Endometrial microvascular endothelial cells (primary cell): ENCODE measurements around the gene PRKAR2A. TPM values are rescaled to one million over a fixed set of nuclear protein-coding genes. Genes with fewer than 3 reads are reported as not detected.
"Not testable (repeated sequence)": the region's sequence is repeated elsewhere in the genome, so short reads cannot be mapped to it uniquely, and the experiment has no call there.

Source experiments
- in situ Hi-C: cut with HindIII; loops from 2 replicates; pipeline ENCODE4 v1.10.0; 2017; ENCODE audit warnings: low sequenced_read_pairs, low pct_unique_long_range_greater_than_20kb; ENCODE audit errors: inconsistent ontology term
- total RNA-seq: library from RNA; depleted of rRNA; stranded (reverse); fragments of >200 nt; gene quantifications from one replicate; pipeline ENCODE4 v1.2.3, GENCODE V29; 2015; ENCODE audit errors: inconsistent ontology term

The PRKAR2A gene
- total RNA-seq, 1 donor from 2014 or later, result 56.1 TPM

DNA sequence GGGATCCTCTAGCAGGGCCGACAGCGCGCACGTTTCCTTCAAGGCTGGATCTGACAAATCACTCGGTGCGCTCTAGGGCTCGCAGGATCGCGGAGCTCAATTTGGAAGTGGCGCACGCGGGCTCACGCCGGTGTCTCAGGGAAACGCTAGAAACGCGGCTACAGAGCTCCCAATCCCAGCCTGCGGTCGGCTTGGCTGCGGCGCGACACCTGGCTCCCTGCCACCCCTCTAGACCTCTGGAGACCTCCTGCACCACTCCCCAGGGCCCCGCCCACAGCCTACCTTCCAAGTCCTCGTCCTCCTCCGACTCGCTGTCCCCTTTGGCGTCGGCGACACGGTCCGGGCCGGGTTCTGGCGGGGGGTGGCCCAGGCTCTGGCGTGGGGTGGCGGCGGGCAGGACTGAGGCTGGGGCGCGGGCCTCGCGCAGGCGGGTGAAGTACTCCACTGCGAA lies 596 bp downstream of the PRKAR2A start:
- in situ Hi-C loops, result no loop called here

DNA sequence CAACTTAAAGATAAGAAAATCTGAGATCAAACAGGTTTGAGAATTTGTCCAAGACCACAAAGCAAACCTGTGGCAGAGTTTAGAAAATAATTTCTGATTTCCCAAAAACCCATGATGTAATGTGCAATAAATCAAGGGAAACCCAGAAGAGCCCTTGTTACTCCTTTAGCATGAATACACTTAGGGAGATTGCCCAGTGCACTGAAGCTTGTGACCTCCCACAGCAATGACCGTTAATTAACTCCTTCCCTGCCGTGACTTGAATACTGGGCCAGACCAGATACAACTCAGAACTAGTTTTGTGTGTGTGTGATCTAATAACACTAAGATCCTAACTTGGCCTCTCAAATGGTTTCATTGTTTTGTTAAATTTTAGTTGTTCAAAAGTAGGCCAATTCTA lies 2.5 kb downstream of the PRKAR2A start:
- in situ Hi-C loops, result no loop called here

DNA sequence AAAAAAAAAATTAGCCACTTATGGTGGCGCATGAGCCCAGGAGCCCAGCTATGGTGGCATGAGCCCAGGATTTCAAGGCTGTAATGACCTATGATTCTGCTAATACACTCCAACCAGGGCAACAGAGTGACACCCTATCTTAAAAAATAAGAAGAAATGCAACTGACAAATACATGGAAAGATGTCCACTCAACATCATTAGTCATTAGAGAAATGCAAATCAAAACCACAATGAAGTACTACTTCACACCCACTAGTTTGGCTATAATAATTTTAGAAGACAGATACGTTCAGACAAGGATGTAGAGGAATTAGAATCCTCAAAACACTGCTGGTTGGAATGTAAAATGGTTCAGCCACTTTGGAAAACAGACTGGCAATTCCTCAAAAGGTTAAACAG lies 10.5 kb downstream of the PRKAR2A start:
- in situ Hi-C loops, result no loop called here

DNA sequence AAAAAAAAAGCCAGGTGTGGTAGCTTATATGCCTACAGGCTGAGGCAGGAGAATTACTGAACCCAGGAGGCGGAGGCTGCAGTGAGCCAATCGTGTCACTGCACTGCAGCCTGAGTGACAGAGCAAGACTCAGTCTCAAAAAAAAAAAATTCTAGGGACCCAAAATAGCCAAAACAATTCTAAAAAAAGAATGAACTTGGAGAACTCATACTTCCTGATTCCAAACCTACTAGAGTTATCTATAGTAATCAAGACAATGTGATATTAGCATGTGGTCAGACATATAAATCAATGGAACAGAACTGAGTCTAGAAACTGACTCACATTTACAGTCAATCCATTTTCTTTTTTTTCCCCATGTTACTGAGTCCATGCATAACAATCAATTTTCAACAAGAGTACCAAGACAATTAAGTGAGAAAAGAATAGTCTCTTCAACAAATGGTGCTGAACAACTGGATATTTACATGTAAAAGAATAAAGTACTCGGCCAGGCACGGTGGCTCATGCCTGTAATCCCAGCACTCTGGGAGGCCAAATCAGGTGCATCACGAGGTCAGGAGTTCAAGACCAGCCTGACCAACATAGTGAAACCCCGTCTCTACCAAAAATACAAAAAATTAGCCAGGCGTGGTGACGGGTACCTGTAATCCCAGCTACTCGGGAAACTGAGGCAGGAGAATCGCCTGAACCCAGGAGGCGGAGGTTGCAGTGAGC lies 11.9 kb downstream of the PRKAR2A start:
- in situ Hi-C loops, result no loop called here

DNA sequence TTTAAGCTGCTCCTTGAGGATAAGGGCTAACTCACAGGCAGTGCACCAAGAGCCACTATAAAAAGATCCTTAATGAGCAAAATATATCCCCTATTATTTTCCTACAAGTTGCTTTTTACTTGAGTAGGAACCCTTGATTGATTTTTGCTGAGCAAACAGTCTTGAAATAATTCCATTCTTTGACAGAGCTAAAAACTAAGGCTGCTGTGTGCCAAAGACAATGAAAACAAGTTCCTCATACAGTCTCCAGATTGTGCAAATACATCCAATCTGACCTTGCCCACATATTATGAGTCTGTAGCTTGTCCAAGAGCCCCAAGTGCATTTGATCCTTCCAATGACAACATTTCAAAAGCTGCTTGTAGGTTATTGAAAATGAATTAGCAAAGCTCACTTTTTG lies 15.0 kb downstream of the PRKAR2A start:
- in situ Hi-C loops, result no loop called here

DNA sequence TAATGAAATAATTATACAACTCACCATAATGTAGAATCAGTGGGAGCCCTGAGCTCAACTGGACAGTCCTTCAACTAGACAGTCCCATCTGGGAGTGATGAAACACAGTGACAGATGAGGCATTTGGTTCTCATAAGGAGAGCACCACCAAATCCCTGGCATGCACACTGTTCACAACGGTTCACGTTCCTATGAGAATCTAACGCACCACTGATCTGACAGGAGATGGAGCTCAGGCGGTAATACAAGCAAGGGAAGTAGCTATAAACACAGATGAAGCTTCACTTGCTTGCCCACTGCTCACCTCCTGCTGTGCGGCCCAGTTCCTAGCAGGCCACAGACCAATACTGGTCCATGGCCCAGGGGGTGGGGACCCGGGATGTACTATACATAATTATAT lies 17.0 kb downstream of the PRKAR2A start:
- in situ Hi-C loops, result no loop called here

DNA sequence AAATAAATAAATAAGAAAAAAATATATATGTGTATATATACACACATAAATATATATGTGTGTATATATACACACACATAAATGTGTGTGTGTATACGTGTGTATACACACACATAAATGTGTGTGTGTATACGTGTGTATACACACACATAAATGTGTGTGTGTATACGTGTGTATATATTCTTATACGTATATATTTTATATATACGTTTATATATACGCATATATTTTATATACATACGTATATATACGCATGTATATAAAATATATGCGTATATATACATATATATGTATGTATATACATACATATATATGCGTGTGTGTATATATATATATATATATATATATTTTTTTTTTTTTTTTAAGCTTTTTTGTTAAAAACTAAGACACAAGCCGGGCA lies 18.1 kb downstream of the PRKAR2A start:
- in situ Hi-C loops, result not testable (repeated sequence)

DNA sequence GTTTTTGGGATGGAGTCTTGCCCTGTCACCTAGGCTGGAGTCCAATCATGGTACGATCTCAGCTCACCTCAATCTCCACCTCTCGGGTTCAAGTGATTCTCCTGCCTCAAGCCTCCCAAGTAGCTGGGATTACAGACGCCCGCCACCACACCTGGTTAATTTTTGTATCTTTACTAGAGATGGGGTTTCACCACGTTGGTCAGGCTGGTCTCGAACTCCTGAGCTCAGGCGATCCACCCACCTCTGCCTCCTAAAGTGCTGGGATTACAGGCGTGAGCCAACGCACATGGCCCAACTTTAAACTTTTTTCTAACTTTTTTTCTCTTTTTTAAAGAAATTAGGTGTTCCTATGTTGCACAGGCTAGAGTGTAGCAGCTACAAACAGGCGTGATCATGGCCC lies 19.8 kb downstream of the PRKAR2A start:
- in situ Hi-C loops, result not testable (repeated sequence)

DNA sequence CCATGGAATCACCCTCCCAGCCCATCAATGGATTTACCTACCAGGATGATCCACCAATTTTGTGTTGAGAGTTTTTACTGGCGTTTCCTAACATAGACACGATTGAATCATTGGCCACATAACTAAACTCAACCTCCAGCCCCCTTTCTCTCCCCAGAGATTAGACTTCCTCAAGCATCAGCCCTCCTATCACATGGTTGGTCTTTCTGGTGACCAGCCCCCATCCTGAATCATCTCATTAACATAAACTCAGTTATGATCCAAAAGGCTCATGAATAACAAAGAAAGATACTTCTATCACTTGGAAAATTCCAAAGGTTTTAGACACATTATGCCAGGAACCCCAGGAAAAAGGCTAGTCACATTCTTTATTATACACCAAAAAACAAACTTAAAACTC lies 21.2 kb downstream of the PRKAR2A start:
- in situ Hi-C loops, result no loop called here

DNA sequence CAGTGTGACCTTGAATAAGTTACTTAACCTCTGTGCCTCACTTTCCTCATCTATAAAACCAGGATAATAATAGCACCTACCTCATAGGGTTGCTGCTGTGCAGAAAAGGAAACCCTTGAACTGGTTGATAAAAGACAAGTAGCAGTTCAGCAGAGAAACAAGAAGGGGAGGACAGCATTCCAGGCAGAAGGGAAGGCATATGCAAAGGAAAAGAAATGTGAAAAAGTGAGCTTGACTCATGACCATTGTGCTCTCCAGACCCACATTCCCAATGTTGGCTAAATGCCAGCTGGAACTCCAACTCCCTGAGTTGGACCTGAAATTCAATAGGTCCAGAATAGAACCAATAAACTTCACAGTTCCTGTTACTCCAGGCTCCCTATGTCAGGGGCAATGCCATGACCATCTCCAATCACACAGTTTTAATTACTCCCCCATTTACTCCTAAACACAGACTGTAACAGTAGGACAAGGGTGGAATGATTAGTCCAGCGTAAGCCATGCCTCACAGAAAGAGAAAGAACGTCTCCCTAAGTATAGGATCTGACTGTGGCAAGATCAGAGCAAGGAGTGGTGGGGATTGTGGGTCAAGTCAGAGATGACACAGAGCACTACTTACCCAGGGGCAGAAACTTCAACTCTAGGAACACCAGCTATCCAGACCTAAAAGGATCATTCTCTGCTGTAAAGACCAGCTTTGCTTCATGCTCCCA lies 26.9 kb downstream of the PRKAR2A start:
- in situ Hi-C loops, result no loop called here

DNA sequence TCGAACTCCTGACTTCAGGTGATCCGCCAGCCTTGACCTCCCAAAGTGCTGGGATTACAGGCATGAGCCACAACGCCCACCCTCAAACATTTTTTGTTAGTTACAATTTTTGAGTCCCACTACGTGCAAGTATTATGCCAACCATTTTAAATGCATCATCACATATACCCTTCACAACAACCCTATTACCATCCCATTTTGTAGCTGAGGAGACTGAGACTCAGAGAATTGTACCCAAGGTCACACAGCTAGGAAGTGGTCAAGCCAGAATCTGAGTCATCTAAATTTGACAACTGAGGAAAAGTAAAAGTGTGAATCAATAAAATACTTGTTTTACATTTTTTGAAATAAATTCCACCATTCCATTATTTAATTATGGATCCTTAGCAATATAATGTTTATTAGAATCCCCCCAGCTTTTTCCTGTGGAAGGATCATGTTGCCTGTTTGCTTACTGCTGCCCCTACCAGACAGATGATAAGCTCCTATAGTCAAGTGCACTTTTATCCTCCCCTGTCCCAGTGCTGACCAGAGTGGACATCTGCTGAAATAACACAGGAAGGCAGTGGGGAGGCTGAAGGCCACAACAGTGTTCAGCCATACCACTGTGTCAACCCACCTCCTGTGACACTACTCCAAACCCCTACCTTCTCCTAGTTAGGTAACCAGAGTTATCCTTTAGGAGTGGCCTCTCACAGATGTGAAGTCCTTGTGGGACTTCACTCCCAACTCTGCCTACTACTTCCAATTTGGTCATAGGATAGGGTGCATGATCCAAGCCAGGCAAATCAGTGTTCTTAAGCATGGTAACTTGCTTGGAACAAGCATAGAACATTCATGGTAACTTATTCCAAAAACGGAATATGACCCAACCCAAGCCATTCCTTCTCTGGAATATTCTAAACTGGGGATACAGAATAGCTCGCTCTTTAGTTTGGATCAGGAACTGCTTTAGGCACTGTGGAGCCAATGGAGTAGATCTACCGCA lies 28.1 kb downstream of the PRKAR2A start:
- in situ Hi-C loops, result no loop called here

DNA sequence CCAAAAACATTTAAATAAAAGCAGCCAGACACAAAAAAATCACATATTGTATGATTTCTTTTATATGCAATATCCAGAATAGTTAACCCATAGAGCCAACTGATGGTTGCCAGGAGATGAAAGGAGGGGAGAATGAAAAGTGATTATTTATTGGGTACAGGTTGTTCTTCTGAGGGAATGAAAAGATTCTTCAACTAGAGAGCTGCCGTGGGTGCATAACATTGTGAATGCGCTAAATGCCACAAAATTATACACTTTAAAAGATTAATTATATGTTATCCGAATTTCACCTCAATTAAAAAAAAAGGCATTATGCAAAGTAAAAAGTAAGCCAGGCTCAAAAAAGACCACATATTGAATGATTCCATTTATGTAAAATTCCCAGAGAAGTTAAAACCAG lies 36.1 kb downstream of the PRKAR2A start:
- in situ Hi-C loops, result no loop called here

DNA sequence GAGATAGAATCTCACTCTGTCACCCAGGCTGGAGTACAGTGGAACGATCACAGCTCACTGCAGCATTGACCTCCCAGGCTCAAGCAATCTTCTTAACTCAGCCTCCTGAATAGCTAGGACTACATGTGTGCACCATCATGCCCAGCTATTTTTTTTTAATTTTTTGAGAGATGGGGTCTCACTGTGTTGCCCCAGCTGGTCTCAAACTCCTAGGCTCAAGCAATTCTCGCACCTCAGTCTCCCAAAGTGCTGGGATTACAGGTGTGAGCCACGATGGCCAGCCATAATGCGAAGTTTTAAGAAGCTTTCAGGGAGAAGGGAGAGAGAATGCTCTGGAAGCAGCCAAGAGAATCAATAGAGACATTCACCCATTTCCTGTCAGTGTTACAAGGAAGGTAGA lies 42.7 kb downstream of the PRKAR2A start:
- in situ Hi-C loops, result no loop called here

DNA sequence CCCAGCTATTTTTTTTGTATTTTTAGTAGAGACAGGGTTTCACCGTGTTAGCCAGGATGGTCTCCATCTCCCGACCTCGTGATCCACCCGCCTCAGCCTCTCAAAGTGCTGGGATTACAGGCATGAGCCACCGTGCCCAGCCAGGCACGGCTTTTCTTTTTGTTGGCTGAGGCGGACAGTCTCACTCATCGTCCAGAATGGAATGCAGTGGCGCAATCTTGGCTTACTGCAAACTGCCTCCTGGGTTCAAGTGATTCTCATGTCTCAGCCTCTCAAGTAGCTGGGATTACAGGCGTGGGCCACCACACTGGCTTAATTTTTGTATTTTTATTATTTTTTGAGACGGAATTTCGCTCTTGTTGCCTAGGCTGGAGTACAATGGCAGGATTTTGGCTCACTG lies 46.8 kb downstream of the PRKAR2A start:
- in situ Hi-C loops, result not testable (repeated sequence)

DNA sequence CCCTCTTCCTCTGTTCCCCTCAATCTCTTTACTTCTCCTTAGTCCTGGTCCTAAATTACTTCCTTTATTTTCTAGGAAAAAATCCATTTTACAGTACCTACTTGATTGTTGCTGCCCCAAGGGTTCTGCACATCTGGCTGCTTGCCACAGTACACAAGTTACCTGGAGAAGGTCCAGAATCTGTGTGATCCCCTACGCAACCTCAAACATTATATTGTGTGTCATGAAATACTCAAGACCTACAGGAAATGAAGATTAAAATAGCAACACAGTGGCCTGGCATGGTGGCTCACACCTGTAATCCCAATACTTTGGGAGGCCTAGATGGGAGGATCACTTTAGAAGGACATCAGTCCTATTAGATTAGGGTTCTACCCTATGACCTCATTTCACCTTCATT lies 48.7 kb downstream of the PRKAR2A start:
- in situ Hi-C loops, result no loop called here

DNA sequence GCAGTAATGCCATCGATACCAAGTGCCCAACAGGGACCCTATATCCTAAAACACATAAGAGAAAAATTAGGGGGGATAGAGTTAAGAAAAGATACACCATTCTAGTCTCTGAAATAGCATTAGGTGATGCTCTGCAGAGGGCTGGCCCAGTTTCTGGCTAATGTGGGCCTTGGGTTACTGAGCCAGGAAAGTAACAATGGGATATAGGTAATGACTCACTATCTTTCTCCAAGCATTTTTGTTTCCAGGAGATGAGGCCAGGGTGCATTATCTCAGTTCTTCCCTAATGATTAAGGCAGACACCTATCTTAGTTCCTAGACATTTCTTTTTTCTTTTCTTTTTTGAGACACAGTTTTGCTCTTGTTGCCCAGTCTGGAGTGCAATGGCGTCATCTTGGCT lies 50.0 kb downstream of the PRKAR2A start:
- in situ Hi-C loops, result no loop called here

DNA sequence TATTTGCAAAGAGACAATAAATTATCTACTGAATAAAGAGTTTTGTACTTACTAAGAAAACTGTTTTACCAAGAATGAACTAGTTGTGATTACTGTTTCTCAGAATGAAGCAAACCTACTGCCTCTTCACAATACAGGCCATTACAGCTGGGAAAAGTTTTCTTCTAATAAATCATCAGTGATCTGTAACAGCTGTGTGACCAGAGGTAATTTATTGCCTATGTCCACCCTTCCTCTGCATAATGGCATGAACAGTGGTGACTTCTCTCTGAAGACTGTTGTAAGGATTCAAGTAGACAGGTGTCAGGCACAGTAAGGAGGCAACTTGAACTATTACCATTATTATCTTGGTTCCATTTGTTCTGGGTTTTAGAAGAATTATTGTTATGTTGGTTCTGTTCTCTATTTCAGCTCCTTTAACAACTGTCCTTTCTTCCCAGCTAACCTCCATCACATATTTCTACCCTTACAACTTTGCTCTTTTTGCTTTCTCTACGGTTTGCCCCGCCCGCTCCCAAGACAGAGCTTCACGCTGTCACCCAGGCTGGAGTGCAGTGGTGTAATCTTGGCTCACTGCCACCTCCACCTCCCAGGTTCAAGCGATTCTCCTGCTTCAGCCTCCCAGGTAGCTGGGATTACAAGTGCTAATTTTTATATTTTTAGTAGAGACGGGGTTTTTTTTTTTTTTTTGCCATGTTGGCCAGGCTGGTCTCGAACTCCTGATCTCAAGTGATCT lies 51.5 kb downstream of the PRKAR2A start:
- in situ Hi-C loops, result no loop called here

DNA sequence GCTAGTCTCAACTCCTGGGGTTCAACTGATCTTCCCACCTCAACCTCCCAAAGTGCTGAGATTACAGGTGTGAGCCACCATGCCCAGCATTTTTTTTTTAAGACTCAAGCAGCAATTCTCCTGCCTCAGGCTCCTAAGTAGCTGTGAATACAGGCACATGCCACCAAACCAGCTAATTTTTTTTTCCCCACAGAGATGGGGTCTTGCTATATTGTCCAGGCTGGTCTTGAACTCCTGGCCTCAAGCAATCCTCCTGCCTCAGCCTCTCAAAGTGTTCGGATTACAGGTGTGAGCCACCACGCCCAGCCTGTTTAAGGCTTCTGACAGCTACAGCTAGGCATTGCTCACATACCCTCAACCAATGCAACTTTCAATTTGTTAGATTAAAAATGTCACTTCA lies 54.2 kb downstream of the PRKAR2A start:
- in situ Hi-C loops, result not testable (repeated sequence)

DNA sequence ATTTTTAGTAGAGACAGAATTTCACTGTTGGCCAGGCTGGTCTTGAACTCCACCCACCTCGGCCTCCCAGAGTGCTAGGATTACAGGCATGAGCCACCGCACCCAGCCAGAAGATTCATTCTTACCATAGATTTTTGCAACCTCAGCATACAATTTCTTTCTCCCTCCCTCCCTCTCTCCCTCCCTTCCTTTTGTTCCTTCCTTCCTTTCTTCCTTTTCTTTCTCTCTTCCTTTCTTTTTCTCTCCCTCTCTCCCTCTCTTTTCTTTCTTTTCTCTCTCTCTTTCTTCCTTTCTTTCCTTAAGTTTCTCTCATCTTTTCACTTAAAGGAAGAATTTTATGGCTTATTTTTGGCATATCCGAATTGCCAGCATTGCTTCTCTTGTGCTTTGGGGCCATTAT lies 58.0 kb downstream of the PRKAR2A start:
- in situ Hi-C loops, result no loop called here
